ENCODE results near the gene CPHXL2.

The CPHXL2 gene

DNA sequence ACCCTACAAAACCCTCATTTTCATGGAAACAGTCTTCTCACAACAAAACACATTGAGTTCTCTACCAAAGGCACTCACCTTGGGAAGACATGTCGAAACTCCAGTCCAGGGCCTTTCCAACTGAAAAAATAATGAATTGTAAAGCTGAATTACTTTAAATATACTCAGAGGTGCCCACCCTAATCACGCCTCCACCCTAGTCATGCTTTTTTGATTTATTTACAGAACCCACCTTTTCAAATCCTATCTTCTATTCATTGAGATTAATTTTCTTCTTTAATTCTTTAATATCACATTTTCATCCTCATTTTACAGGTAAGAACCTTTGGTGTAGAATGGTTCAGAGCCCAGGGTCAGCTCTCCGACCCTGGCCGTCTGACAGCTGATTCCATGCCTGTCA lies at the start of gene CPHXL2:
Gene CPHXL2 (minus strand): TSS at position 101 of the 400 bp plus-strand sequence. CDS start 10 bp downstream, at position 91.
- Histone ChIP-seq H3K4me3 (ENCODE audit: low read length in 2 of 2) (no peak within 1 kb of the TSS), H3K36me3 (ENCODE audit: control insufficient read depth in 2 of 2, insufficient read depth in 2 of 2, low read length in 2 of 2) (no peaks in the 10 kb centered on the region), H3K4me1 (ENCODE audit: control insufficient read depth in 2 of 2, insufficient read depth in 2 of 2, low read length in 2 of 2) (no peaks in the 10 kb centered on the region), H3K9ac (ENCODE audit: low read depth in 1 of 2, low read length in 2 of 2) (no peak within 1 kb of the TSS), H3K27ac (ENCODE audit: low read depth in 2 of 2, low read length in 2 of 2) (no peak within 1 kb of the TSS), H3K9me3 (ENCODE audit: control insufficient read depth in 2 of 2, low read length in 2 of 2) (no peaks in the 10 kb centered on the region), H3K27me3 (ENCODE audit: control insufficient read depth in 2 of 2, insufficient read depth in 2 of 2, low read length in 2 of 2) (no peaks in the 10 kb centered on the region)

DNA sequence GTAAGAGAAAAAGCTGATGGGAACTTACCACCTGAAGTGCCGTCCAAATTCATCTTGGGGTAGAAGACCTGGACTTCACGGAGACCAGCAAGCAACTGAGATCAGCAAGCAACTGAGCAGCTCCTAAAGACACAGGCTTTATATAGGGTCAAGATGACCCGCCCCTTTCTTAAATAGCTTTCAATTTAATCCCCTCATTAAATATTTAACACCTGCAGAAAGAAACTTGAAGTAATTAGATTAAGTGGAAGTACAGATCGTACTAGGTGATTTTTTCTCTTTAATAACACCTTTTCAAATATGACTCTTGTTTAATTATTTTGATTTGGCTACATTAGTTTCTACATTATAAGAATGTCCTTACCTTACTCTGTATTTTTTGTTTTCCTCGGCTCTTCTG lies 49.6 kb upstream of the CPHXL2 start, which contains the start of gene CPHXL:
Gene CPHXL (minus strand): TSS at position 101 of the 400 bp plus-strand sequence. CDS start 48 bp downstream, at position 53.
- no peak within 1 kb of the TSS for H3K27ac ChIP-seq (ENCODE audit: low read depth in 2 of 2, low read length in 2 of 2)

DNA sequence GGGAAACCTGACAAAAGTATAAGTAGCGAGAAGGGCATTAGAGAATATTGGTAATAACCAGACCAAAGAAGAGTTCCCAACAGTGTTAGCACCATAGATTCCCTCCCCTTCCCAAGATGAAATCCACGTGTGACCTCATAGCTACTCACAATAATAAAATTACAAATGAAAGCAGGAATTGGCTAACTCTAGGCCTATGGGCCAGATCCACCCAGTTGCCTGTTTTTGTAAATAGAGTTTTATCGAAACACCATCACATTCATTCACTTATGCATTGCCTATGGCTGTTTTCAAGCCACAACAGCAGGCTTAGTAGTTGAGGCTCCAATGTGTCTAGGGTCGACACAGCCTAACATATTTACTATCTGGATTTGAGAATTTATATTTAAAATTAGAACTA lies 41.6 kb upstream of the CPHXL2 start:
- H3K27me3 ChIP-seq (ENCODE audit: control insufficient read depth in 2 of 2, insufficient read depth in 2 of 2, low read length in 2 of 2), result no peaks in the 10 kb centered on the region
- H3K4me1 ChIP-seq (ENCODE audit: control insufficient read depth in 2 of 2, insufficient read depth in 2 of 2, low read length in 2 of 2), result no peaks in the 10 kb centered on the region
- no peak overlapping the region for H3K27ac ChIP-seq (ENCODE audit: low read depth in 2 of 2, low read length in 2 of 2)
- no peaks in the 10 kb centered on the region for H3K9me3 ChIP-seq (ENCODE audit: control insufficient read depth in 2 of 2, low read length in 2 of 2)
- H3K36me3 ChIP-seq (ENCODE audit: control insufficient read depth in 2 of 2, insufficient read depth in 2 of 2, low read length in 2 of 2), result no peaks in the 10 kb centered on the region
- no peak overlapping the region for H3K4me3 ChIP-seq (ENCODE audit: low read length in 2 of 2)
- H3K9ac ChIP-seq (ENCODE audit: low read depth in 1 of 2, low read length in 2 of 2), result no peak overlapping the region

More for the DNA sequence above, 49.6 kb upstream of the CPHXL2 start, which contains the start of gene CPHXL:
- Histone ChIP-seq H3K27me3 (ENCODE audit: control insufficient read depth in 2 of 2, insufficient read depth in 2 of 2, low read length in 2 of 2) (no peaks in the 10 kb centered on the region), H3K4me1 (ENCODE audit: control insufficient read depth in 2 of 2, insufficient read depth in 2 of 2, low read length in 2 of 2) (no peaks in the 10 kb centered on the region), H3K4me3 (ENCODE audit: low read length in 2 of 2) (no peak within 1 kb of the TSS), H3K9ac (ENCODE audit: low read depth in 1 of 2, low read length in 2 of 2) (no peak within 1 kb of the TSS), H3K9me3 (ENCODE audit: control insufficient read depth in 2 of 2, low read length in 2 of 2) (no peaks in the 10 kb centered on the region), H3K36me3 (ENCODE audit: control insufficient read depth in 2 of 2, insufficient read depth in 2 of 2, low read length in 2 of 2) (no peaks in the 10 kb centered on the region)

DNA sequence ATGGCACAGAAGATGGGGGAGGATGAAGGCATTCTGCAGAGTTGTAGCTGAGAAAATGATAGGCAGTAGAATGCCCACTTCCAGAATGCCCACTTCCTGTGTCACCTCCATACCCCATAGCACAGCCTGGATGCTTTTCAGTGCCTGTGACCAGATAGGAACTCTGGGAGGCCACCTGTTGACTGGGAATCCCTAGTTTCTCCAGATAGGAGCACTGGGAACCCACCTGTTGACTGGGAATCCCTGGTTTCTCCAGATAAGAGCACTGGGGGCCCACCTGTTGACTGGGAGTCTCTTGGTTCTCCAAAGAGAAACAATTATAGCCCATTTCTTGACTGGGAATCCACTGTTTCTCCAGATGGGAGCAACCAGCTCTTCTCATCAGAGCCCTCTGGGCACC lies 37.9 kb upstream of the CPHXL2 start:
- H3K27me3 ChIP-seq (ENCODE audit: control insufficient read depth in 2 of 2, insufficient read depth in 2 of 2, low read length in 2 of 2), result no peaks in the 10 kb centered on the region
- no peak overlapping the region for H3K4me3 ChIP-seq (ENCODE audit: low read length in 2 of 2)
- no peaks in the 10 kb centered on the region for H3K36me3 ChIP-seq (ENCODE audit: control insufficient read depth in 2 of 2, insufficient read depth in 2 of 2, low read length in 2 of 2)
- no peak overlapping the region for H3K9ac ChIP-seq (ENCODE audit: low read depth in 1 of 2, low read length in 2 of 2)
- no peaks in the 10 kb centered on the region for H3K4me1 ChIP-seq (ENCODE audit: control insufficient read depth in 2 of 2, insufficient read depth in 2 of 2, low read length in 2 of 2)
- no peak overlapping the region for H3K27ac ChIP-seq (ENCODE audit: low read depth in 2 of 2, low read length in 2 of 2)
- H3K9me3 ChIP-seq (ENCODE audit: control insufficient read depth in 2 of 2, low read length in 2 of 2), result no peaks in the 10 kb centered on the region

DNA sequence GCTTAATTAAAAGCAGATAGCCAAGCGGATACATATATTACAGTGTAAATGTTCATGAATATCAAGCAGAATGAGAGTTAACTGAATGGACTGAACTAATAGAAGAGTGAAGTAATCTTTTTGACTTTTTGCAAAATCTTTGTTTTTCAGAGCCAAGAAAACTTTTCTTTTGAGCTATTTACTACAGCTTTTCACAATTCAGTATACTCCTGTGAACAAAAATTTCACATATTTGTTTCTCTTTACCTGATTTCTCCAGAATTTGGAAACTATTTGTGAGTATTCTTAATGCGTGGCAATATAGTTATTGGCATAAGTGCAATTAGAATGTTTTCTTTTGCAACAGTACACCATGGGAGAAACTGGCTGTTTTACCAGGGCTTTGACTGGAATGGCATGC lies 33.5 kb upstream of the CPHXL2 start:
- no peaks in the 10 kb centered on the region for H3K27me3 ChIP-seq (ENCODE audit: control insufficient read depth in 2 of 2, insufficient read depth in 2 of 2, low read length in 2 of 2)
- H3K36me3 ChIP-seq (ENCODE audit: control insufficient read depth in 2 of 2, insufficient read depth in 2 of 2, low read length in 2 of 2), result no peaks in the 10 kb centered on the region
- no peaks in the 10 kb centered on the region for H3K9me3 ChIP-seq (ENCODE audit: control insufficient read depth in 2 of 2, low read length in 2 of 2)
- H3K4me1 ChIP-seq (ENCODE audit: control insufficient read depth in 2 of 2, insufficient read depth in 2 of 2, low read length in 2 of 2), result no peaks in the 10 kb centered on the region
- H3K9ac ChIP-seq (ENCODE audit: low read depth in 1 of 2, low read length in 2 of 2), result no peak overlapping the region
- no peak overlapping the region for H3K27ac ChIP-seq (ENCODE audit: low read depth in 2 of 2, low read length in 2 of 2)
- no peak overlapping the region for H3K4me3 ChIP-seq (ENCODE audit: low read length in 2 of 2)

DNA sequence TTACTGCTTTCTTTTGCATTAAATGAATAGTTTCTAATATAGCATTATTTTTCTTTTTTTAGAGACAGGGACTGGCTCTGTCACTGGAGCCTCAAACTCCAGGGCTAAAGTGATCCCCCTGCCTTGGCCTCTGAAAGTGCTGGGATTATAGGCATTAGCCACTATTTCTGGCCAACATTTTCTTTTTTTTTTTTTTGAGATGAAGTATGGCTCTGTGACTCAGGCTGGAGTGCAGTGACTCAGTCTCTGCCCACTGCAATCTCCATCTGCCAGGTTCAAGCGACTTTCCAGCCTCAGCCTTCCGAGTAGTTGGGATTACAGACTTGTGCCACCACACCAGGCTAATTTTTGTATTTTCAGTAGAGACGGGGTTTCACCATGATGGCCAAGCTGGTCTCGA lies 26.5 kb upstream of the CPHXL2 start:
- Histone ChIP-seq H3K9me3 (ENCODE audit: control insufficient read depth in 2 of 2, low read length in 2 of 2) (no peaks in the 10 kb centered on the region), H3K4me3 (ENCODE audit: low read length in 2 of 2) (no peak overlapping the region), H3K9ac (ENCODE audit: low read depth in 1 of 2, low read length in 2 of 2) (no peak overlapping the region), H3K27me3 (ENCODE audit: control insufficient read depth in 2 of 2, insufficient read depth in 2 of 2, low read length in 2 of 2) (no peaks in the 10 kb centered on the region), H3K4me1 (ENCODE audit: control insufficient read depth in 2 of 2, insufficient read depth in 2 of 2, low read length in 2 of 2) (no peaks in the 10 kb centered on the region), H3K36me3 (ENCODE audit: control insufficient read depth in 2 of 2, insufficient read depth in 2 of 2, low read length in 2 of 2) (no peaks in the 10 kb centered on the region), H3K27ac (ENCODE audit: low read depth in 2 of 2, low read length in 2 of 2) (no peak overlapping the region)

DNA sequence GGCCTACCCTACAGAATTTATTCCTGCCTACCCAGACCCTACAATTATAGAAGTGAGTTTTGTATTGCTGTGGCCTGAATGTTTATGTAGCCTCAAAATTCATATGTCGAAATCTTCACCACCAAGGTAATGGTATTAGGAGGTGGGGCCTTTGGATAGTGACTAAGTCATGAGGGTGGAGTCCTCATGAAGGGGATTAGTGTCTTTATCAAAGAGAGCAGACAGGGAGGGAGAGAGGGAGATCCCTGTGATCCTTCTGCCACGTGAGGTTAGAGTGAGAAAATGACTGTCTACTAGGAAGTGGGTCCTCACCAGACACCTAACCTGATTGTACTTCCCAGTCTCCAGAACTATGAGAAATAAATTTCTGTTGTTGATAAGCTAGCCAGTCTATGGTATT lies 25.4 kb upstream of the CPHXL2 start:
- Histone ChIP-seq H3K9ac (ENCODE audit: low read depth in 1 of 2, low read length in 2 of 2) (no peak overlapping the region), H3K27ac (ENCODE audit: low read depth in 2 of 2, low read length in 2 of 2) (no peak overlapping the region), H3K4me3 (ENCODE audit: low read length in 2 of 2) (no peak overlapping the region), H3K36me3 (ENCODE audit: control insufficient read depth in 2 of 2, insufficient read depth in 2 of 2, low read length in 2 of 2) (no peaks in the 10 kb centered on the region), H3K9me3 (ENCODE audit: control insufficient read depth in 2 of 2, low read length in 2 of 2) (no peaks in the 10 kb centered on the region), H3K4me1 (ENCODE audit: control insufficient read depth in 2 of 2, insufficient read depth in 2 of 2, low read length in 2 of 2) (no peaks in the 10 kb centered on the region), H3K27me3 (ENCODE audit: control insufficient read depth in 2 of 2, insufficient read depth in 2 of 2, low read length in 2 of 2) (no peaks in the 10 kb centered on the region)

DNA sequence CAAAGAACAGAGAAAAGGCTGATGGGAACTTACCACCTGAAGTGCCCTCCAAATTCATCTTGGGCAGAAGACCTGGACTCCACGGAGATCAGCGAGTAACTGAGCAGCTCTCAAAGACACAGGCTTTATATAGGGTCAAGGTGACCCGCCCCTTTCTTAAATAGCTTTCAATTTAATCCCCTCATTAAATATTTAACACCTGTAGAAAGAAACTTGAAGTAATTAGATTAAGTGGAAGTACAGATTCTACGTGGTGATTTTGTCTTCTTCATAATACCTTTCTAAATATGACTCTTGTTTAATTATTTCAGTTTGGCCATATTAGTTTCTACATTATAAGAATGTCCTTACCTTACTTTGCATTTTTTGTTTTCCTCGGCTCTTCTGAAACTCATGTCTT lies 24.6 kb upstream of the CPHXL2 start, which contains the start of gene DUXB:
Gene DUXB (minus strand): TSS at position 101 of the 400 bp plus-strand sequence. CDS start 43 bp downstream, at position 58.
- H3K4me1 ChIP-seq (ENCODE audit: control insufficient read depth in 2 of 2, insufficient read depth in 2 of 2, low read length in 2 of 2), result no peaks in the 10 kb centered on the region
- H3K4me3 ChIP-seq (ENCODE audit: low read length in 2 of 2), result no peak within 1 kb of the TSS
- no peaks in the 10 kb centered on the region for H3K27me3 ChIP-seq (ENCODE audit: control insufficient read depth in 2 of 2, insufficient read depth in 2 of 2, low read length in 2 of 2)
- H3K27ac ChIP-seq (ENCODE audit: low read depth in 2 of 2, low read length in 2 of 2), result no peak within 1 kb of the TSS
- H3K9me3 ChIP-seq (ENCODE audit: control insufficient read depth in 2 of 2, low read length in 2 of 2), result no peaks in the 10 kb centered on the region
- H3K36me3 ChIP-seq (ENCODE audit: control insufficient read depth in 2 of 2, insufficient read depth in 2 of 2, low read length in 2 of 2), result no peaks in the 10 kb centered on the region
- no peak within 1 kb of the TSS for H3K9ac ChIP-seq (ENCODE audit: low read depth in 1 of 2, low read length in 2 of 2)

DNA sequence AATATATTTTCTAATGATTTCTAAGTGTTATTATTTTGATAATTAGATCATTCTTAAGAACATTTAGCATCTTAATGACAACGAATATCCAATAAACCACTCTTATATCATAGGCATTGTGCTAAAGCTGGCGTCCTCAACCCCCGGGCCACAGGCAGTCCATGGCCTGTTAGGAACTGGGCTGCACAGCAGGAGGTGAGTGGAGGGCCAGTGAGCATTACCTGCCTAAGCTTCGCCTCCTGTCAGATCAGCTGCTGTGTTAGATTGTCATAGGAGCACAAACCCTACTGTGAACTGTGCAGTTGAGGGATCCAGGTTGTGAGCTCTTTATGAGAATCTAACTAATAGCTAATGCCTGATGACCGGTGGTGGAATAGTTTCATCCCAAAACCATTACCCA lies 20.8 kb upstream of the CPHXL2 start:
- H3K36me3 ChIP-seq (ENCODE audit: control insufficient read depth in 2 of 2, insufficient read depth in 2 of 2, low read length in 2 of 2), result no peaks in the 10 kb centered on the region
- H3K4me1 ChIP-seq (ENCODE audit: control insufficient read depth in 2 of 2, insufficient read depth in 2 of 2, low read length in 2 of 2), result no peaks in the 10 kb centered on the region
- no peaks in the 10 kb centered on the region for H3K27me3 ChIP-seq (ENCODE audit: control insufficient read depth in 2 of 2, insufficient read depth in 2 of 2, low read length in 2 of 2)
- H3K9me3 ChIP-seq (ENCODE audit: control insufficient read depth in 2 of 2, low read length in 2 of 2), result no peaks in the 10 kb centered on the region
- no peak overlapping the region for H3K27ac ChIP-seq (ENCODE audit: low read depth in 2 of 2, low read length in 2 of 2)
- no peak overlapping the region for H3K4me3 ChIP-seq (ENCODE audit: low read length in 2 of 2)
- no peak overlapping the region for H3K9ac ChIP-seq (ENCODE audit: low read depth in 1 of 2, low read length in 2 of 2)

DNA sequence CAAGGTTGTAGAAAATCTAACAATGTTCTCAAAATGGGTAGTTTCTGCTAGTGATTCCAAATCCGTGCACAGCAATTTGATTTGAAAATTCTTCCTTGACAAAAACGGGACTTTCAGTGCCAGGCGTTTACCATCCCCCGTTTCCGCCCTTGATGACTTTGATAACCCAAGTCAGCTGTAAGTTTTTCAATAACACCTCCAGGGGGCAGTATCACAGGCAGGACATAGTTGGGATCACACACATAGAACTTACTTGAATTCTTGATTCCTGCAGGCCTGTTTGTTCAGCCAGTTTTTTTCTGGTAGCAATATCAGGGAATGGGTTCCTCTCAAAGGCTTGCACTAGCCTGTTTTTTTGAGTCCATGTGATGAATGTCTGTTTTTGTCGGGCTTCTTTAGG lies 18.9 kb upstream of the CPHXL2 start:
- H3K9ac ChIP-seq (ENCODE audit: low read depth in 1 of 2, low read length in 2 of 2), result no peak overlapping the region
- no peak overlapping the region for H3K4me3 ChIP-seq (ENCODE audit: low read length in 2 of 2)
- no peaks in the 10 kb centered on the region for H3K36me3 ChIP-seq (ENCODE audit: control insufficient read depth in 2 of 2, insufficient read depth in 2 of 2, low read length in 2 of 2)
- no peak overlapping the region for H3K27ac ChIP-seq (ENCODE audit: low read depth in 2 of 2, low read length in 2 of 2)
- no peaks in the 10 kb centered on the region for H3K4me1 ChIP-seq (ENCODE audit: control insufficient read depth in 2 of 2, insufficient read depth in 2 of 2, low read length in 2 of 2)
- H3K27me3 ChIP-seq (ENCODE audit: control insufficient read depth in 2 of 2, insufficient read depth in 2 of 2, low read length in 2 of 2), result no peaks in the 10 kb centered on the region
- H3K9me3 ChIP-seq (ENCODE audit: control insufficient read depth in 2 of 2, low read length in 2 of 2), result no peaks in the 10 kb centered on the region

DNA sequence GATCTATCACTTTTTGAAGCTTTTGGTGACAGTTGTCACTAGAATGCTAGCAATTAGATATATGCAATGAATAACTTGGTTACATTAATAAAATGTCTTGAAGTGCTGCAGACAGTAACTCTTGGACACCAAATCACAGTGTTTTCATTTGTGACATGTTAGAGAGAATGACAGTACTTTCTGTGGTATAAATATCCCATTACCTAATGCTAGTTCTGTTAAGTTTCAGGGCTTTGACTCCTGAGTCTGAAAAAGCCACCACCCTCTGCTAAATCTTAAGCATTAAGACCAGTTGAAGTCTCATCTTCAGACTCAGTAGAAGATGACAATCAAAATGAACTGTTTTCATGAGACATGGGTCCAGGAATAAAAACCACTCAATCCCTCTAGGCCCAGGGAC lies 10.6 kb upstream of the CPHXL2 start:
- Histone ChIP-seq H3K27me3 (ENCODE audit: control insufficient read depth in 2 of 2, insufficient read depth in 2 of 2, low read length in 2 of 2) (no peaks in the 10 kb centered on the region), H3K9ac (ENCODE audit: low read depth in 1 of 2, low read length in 2 of 2) (no peak overlapping the region), H3K4me3 (ENCODE audit: low read length in 2 of 2) (no peak overlapping the region), H3K36me3 (ENCODE audit: control insufficient read depth in 2 of 2, insufficient read depth in 2 of 2, low read length in 2 of 2) (no peaks in the 10 kb centered on the region), H3K4me1 (ENCODE audit: control insufficient read depth in 2 of 2, insufficient read depth in 2 of 2, low read length in 2 of 2) (no peaks in the 10 kb centered on the region), H3K27ac (ENCODE audit: low read depth in 2 of 2, low read length in 2 of 2) (no peak overlapping the region), H3K9me3 (ENCODE audit: control insufficient read depth in 2 of 2, low read length in 2 of 2) (no peaks in the 10 kb centered on the region)
